NB4 (cell line): ENCODE results near the gene EVA1A.
"Not testable (repeated sequence)": the region's sequence is repeated elsewhere in the genome, so short reads cannot be mapped to it uniquely, and the experiment has no call there.

Experiments
- DNase-seq: peaks from one replicate; pipeline ENCODE4 v3.0.0; 2010; ENCODE audit warnings: low read depth
- H3K4me3 ChIP-seq: one replicate; pipeline ENCODE4 v1.5.1; 2011; ENCODE audit warnings: mild to moderate bottlenecking, low read depth, low read length, moderate library complexity
- MAX ChIP-seq: IDR thresholded peaks from 2 replicates; pipeline ENCODE4 v1.6.1; 2011; ENCODE audit warnings: low read depth, low read length
- MYC ChIP-seq: IDR thresholded peaks from 2 replicates; pipeline ENCODE4 v1.6.1; 2011; ENCODE audit warnings: low read depth, low read length
- POLR2A ChIP-seq: IDR thresholded peaks from 2 replicates; pipeline ENCODE4 v1.6.1; 2011; ENCODE audit warnings: mild to moderate bottlenecking; ENCODE audit not compliant: insufficient read length; ENCODE audit errors: extremely low read depth
- TF ChIP-seq, protein P1 (sequence below): IDR thresholded peaks from one replicate; pipeline ENCODE4 v1.5.1; 2012; ENCODE audit warnings: low read depth, low read length

Gene EVA1A

GRCh38 chr2:75480971-75481836 is 79.5 kb downstream of the EVA1A start:
- TF ChIP-seq, protein P1, sequence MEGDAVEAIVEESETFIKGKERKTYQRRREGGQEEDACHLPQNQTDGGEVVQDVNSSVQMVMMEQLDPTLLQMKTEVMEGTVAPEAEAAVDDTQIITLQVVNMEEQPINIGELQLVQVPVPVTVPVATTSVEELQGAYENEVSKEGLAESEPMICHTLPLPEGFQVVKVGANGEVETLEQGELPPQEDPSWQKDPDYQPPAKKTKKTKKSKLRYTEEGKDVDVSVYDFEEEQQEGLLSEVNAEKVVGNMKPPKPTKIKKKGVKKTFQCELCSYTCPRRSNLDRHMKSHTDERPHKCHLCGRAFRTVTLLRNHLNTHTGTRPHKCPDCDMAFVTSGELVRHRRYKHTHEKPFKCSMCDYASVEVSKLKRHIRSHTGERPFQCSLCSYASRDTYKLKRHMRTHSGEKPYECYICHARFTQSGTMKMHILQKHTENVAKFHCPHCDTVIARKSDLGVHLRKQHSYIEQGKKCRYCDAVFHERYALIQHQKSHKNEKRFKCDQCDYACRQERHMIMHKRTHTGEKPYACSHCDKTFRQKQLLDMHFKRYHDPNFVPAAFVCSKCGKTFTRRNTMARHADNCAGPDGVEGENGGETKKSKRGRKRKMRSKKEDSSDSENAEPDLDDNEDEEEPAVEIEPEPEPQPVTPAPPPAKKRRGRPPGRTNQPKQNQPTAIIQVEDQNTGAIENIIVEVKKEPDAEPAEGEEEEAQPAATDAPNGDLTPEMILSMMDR, result peak; percentile 6
- TF ChIP-seq MYC, result no peak
- H3K4me3 ChIP-seq, result no peak overlapping the region
- peak; percentile 9 for DNase-seq

- not testable (repeated sequence) for H3K4me3 ChIP-seq, DNase-seq
Observed at GRCh38 chr2:75477696-75478095, 83.0 kb downstream of the EVA1A start.

- DNase-seq, result no peak
- H3K4me3 ChIP-seq, result no peak overlapping the region
- no peak for TF ChIP-seq MYC
- no peak for TF ChIP-seq MAX
- TF ChIP-seq, protein P1, result no peak
- no peak for TF ChIP-seq POLR2A
Observed at GRCh38 chr2:75476761-75477160, 84.0 kb downstream of the EVA1A start.

DNA sequence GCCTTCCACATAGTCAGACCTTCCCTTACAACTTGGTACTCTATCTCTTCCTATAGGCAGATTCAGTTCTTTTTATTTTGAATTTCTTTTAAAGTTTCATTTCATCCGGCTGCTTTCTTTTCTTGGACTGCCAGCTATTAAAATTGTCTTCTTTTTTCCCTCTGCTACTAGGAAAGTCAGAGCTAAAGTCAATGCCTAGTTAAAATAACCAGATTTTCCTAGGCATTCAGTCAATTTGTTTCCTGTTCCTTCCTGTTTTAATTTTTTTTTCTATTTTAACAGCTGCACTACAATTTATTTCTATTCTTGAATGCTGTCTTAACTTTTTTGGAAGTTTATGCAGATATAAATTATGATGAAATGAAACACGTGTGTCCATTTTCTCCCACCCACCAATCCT is 84.8 kb downstream of the EVA1A start:
- H3K4me3 ChIP-seq, result no peak overlapping the region
- DNase-seq, result no peak
- no peak for TF ChIP-seq MAX
- no peak for TF ChIP-seq MYC
- TF ChIP-seq POLR2A, result no peak
- TF ChIP-seq, protein P1, result no peak

DNA sequence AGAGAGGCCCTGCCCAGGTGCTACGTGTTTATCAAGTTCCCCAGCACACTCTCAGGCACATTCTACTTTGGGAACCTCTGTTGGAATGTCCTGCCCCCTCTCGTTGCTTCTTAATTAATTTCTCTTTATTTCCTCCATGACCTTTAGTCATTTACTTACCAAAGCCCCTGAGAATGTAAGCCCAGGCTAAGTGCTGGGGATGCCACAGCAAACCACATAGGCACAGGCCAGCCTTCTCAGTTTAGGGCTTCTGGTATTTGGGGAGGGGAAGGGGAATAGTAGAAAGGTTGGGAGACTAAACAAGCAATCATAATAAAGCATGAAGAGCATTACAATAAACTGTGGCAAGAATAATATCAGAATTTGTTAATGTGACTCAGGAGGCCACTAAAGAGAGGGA is 85.7 kb downstream of the EVA1A start:
- no peak for DNase-seq
- H3K4me3 ChIP-seq, result no peak overlapping the region
- no peak for TF ChIP-seq MYC
- TF ChIP-seq POLR2A, result no peak
- TF ChIP-seq, protein P1, result no peak
- no peak for TF ChIP-seq MAX

GRCh38 chr2:75474115-75474514 is 86.6 kb downstream of the EVA1A start:
- no peak for TF ChIP-seq MAX
- no peak for TF ChIP-seq POLR2A
- TF ChIP-seq, protein P1, result no peak
- no peak for TF ChIP-seq MYC
- DNase-seq, result no peak
- no peak overlapping the region for H3K4me3 ChIP-seq
